ENCODE data around the gene CDKAL1.

GRCh38 chr6:20620043-20620442 lies 85.8 kb downstream of the CDKAL1 start:
- no peak for TF ChIP-seq CTCF (IDR thresholded peaks at IDR 0.05; ENCODE audit: control extremely low read depth in 1 of 3, insufficient read depth in 1 of 3, low read depth in 1 of 3, low read length in 3 of 3)
- no peak for TF ChIP-seq SIN3A (conservative IDR thresholded peaks at IDR 0.05 in 1 of 2, IDR thresholded peaks at IDR 0.05 in 1 of 2; ENCODE audit: low read depth in 1 of 2, low read length in 2 of 2)
- TF ChIP-seq RXRA (IDR thresholded peaks at IDR 0.05; ENCODE audit: insufficient read depth, low read depth, low read length), result no peak
- no peak for TF ChIP-seq POLR2A (IDR thresholded peaks at IDR 0.05; ENCODE audit: control extremely low read depth in 1 of 2, low read depth in 2 of 2, low read length in 2 of 2)

Measured in H1 (cell line).